PFSK-1 (cell line): ENCODE data around the gene KDM1A.

Source experiments
- FOXP2 ChIP-seq: optimal IDR thresholded peaks from 2 replicates; pipeline ENCODE3; 2011; ENCODE audit warnings: borderline replicate concordance, control low read depth, inconsistent platforms; ENCODE audit not compliant: insufficient read depth; ENCODE audit errors: extremely low read length, extremely low read depth
- POLR2AphosphoS5 ChIP-seq: IDR thresholded peaks from 2 replicates; pipeline ENCODE4 v1.6.1; 2012; ENCODE audit warnings: low read depth, mild to moderate bottlenecking, control low read depth, low read length, moderate library complexity
- SIN3A ChIP-seq: IDR thresholded peaks from 2 replicates; pipeline ENCODE4 v1.6.1; 2012; ENCODE audit warnings: mild to moderate bottlenecking, low read length, moderate library complexity, borderline replicate concordance; ENCODE audit not compliant: insufficient read depth
- TAF1 ChIP-seq: IDR thresholded peaks from 2 replicates; pipeline ENCODE4 v1.6.1; 2012; ENCODE audit warnings: low read length, control low read depth, borderline replicate concordance; ENCODE audit not compliant: insufficient read depth
- TF ChIP-seq, protein P1 (sequence below), 2 experiments: IDR thresholded peaks; 2 replicates each; pipeline versions ENCODE4 v1.6.1 to v1.8.0; 2011 to 2012; ENCODE audit warnings: low read depth in 2 of 2, low read length in 2 of 2, control low read depth in 1 of 2, inconsistent platforms in 1 of 2, mild to moderate bottlenecking in 1 of 2, moderate library complexity in 1 of 2; ENCODE audit not compliant: insufficient read depth in 1 of 2

DNA sequence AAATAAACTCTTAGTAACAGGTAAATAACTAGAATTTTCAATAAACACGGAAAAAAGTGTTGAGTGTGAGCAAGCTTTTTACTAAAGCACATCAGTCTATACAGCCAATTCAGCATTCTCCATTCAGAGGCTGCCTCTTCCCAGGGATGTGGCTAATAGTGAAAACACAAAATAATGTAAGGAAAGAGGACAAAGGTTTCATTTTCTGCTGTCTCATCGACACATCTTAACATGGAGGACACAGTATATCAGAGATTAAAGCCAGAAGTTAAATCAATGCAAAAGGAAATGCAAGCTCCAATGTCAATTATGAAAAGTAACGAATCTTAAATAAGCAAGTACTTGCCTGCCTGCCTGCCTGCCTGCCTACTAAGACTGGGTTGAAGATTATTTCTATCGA is 106.2 kb downstream of the KDM1A start:
- no peak for TF ChIP-seq TAF1
- TF ChIP-seq POLR2AphosphoS5 = no peak
- TF ChIP-seq SIN3A = no peak
- TF ChIP-seq, protein P1, sequence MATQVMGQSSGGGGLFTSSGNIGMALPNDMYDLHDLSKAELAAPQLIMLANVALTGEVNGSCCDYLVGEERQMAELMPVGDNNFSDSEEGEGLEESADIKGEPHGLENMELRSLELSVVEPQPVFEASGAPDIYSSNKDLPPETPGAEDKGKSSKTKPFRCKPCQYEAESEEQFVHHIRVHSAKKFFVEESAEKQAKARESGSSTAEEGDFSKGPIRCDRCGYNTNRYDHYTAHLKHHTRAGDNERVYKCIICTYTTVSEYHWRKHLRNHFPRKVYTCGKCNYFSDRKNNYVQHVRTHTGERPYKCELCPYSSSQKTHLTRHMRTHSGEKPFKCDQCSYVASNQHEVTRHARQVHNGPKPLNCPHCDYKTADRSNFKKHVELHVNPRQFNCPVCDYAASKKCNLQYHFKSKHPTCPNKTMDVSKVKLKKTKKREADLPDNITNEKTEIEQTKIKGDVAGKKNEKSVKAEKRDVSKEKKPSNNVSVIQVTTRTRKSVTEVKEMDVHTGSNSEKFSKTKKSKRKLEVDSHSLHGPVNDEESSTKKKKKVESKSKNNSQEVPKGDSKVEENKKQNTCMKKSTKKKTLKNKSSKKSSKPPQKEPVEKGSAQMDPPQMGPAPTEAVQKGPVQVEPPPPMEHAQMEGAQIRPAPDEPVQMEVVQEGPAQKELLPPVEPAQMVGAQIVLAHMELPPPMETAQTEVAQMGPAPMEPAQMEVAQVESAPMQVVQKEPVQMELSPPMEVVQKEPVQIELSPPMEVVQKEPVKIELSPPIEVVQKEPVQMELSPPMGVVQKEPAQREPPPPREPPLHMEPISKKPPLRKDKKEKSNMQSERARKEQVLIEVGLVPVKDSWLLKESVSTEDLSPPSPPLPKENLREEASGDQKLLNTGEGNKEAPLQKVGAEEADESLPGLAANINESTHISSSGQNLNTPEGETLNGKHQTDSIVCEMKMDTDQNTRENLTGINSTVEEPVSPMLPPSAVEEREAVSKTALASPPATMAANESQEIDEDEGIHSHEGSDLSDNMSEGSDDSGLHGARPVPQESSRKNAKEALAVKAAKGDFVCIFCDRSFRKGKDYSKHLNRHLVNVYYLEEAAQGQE (IDR thresholded peaks at IDR 0.05; ENCODE audit: insufficient read depth in 1 of 2, low read depth in 2 of 2, low read length in 2 of 2) = no peak
- no peak for TF ChIP-seq FOXP2
